Gastrocnemius medialis (tissue), 4 donors: ENCODE measurements around the gene EEFSEC.

Experiments
- CTCF ChIP-seq, 5 experiments: fragments of 450-650 bp in 3 of 5; fragments of 200-600 bp in 2 of 5; sonication (generic) in 2 of 5; IDR thresholded peaks in 4 of 5; conservative IDR thresholded peaks in 1 of 5; 1 replicate in 4 of 5; 2 replicates in 1 of 5; pipeline ENCODE4 v1.5.1; 2016 to 2019; ENCODE audit warnings: antibody characterized with exemption in 5 of 5, mild to moderate bottlenecking in 3 of 5, moderate library complexity in 3 of 5
- POLR2A ChIP-seq, 2 donors: fragments of 450-650 bp; IDR thresholded peaks; one replicate each; pipeline ENCODE4 v1.6.1; 2017; ENCODE audit warnings: antibody characterized with exemption in 2 of 2, mild to moderate bottlenecking in 2 of 2, moderate library complexity in 2 of 2

DNA sequence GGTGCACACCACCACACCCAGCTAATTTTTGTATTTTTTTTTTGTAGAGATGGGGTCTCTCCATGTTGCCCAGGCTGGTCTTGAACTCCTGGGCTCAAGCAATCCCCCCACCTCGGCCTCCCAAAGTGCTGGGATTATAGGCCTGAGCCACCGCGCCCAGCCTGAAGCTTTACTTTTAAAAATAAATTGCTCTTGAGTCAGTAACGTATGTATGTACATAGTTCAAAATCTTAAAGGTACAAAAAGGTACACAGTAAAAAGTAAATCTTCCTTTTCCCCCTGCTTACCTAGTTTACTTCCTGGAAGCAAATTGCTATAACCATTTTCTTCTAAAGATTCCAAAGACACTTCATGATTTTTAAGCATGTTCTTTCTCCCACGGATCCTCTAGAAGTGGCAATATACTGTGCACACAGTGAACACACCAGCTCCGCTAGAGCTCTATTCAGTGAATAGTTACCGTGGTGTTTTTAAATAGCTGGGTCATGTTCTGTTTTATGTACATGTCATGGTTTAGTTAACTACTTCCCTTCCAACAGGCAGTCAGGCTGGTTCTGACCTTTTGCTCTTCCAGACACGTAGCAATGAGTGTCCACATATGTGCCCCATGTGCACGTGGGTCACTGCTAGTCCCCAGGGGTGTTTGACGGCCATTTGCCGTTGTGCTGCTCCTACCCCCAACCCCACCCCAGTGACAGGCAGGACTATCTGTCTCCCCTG lies 82.1 kb downstream of the EEFSEC start:
- TF ChIP-seq CTCF (IDR thresholded peaks at IDR 0.05 in 4 of 5, conservative IDR thresholded peaks at IDR 0.05 in 1 of 5) = no peak
- no peak for TF ChIP-seq POLR2A (IDR thresholded peaks at IDR 0.05)
